Measurements from ENCODE around the gene SNX5. TPM values are rescaled to one million over a fixed set of nuclear protein-coding genes. Genes with fewer than 3 reads are reported as not detected.

SNX5 gene
- total and polyA plus RNA-seq, 9 of the 15 experiments (the other 6 are each of a cell fraction or from before 2014, with no cell fraction given) = 53.5 to 276 (median 160) TPM

- POLR2A ChIA-PET = no interaction called here
- TF ChIP-seq ZNF436 (CRISPR knock-in tag; IDR thresholded peaks at IDR 0.05) (no peak), SMAD4 (CRISPR knock-in tag; conservative IDR thresholded peaks at IDR 0.05) (0 out of 2 replicates have a peak, but pooled peaks have one; percentile 24), NONO (IDR thresholded peaks at IDR 0.05; ENCODE audit: low read depth in 2 of 2, low read length in 1 of 2) (no peak), SMC3 (conservative IDR thresholded peaks at IDR 0.05; ENCODE audit: insufficient read depth, low read depth, low read length) (peak; percentile 65), MEIS2 (IDR thresholded peaks at IDR 0.05; ENCODE audit: partially characterized antibody) (peak; percentile 13), CBX3 (IDR thresholded peaks at IDR 0.05; ENCODE audit: borderline replicate concordance in 1 of 2, low read length in 2 of 2) (peak in 1 of 2 experiments; percentile 45; a peak in 1 of 3 replicates), SREBF2 (CRISPR knock-in tag; IDR thresholded peaks at IDR 0.05) (no peak), ZNF764 (CRISPR knock-in tag; IDR thresholded peaks at IDR 0.05; ENCODE audit: low read depth) (peak; percentile 98), RAD21 (CRISPR knock-in tag; conservative IDR thresholded peaks at IDR 0.05 in 1 of 2, IDR thresholded peaks at IDR 0.05 in 1 of 2) (peak; percentile 76 to 79)
- TF ChIP-seq, protein P1, sequence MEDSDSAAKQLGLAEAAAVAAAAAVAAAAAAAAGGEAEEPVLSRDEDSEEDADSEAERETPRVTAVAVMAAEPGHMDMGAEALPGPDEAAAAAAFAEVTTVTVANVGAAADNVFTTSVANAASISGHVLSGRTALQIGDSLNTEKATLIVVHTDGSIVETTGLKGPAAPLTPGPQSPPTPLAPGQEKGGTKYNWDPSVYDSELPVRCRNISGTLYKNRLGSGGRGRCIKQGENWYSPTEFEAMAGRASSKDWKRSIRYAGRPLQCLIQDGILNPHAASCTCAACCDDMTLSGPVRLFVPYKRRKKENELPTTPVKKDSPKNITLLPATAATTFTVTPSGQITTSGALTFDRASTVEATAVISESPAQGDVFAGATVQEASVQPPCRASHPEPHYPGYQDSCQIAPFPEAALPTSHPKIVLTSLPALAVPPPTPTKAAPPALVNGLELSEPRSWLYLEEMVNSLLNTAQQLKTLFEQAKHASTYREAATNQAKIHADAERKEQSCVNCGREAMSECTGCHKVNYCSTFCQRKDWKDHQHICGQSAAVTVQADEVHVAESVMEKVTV (CRISPR knock-in tag; IDR thresholded peaks at IDR 0.05) = peak; percentile 67
- TF ChIP-seq, protein P2, sequence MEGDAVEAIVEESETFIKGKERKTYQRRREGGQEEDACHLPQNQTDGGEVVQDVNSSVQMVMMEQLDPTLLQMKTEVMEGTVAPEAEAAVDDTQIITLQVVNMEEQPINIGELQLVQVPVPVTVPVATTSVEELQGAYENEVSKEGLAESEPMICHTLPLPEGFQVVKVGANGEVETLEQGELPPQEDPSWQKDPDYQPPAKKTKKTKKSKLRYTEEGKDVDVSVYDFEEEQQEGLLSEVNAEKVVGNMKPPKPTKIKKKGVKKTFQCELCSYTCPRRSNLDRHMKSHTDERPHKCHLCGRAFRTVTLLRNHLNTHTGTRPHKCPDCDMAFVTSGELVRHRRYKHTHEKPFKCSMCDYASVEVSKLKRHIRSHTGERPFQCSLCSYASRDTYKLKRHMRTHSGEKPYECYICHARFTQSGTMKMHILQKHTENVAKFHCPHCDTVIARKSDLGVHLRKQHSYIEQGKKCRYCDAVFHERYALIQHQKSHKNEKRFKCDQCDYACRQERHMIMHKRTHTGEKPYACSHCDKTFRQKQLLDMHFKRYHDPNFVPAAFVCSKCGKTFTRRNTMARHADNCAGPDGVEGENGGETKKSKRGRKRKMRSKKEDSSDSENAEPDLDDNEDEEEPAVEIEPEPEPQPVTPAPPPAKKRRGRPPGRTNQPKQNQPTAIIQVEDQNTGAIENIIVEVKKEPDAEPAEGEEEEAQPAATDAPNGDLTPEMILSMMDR (IDR thresholded peaks at IDR 0.05 in 2 of 3, conservative IDR thresholded peaks at IDR 0.05 in 1 of 3; ENCODE audit: insufficient read depth in 2 of 3, low read depth in 1 of 3, low read length in 3 of 3) = peak; percentile 70 to 81 (median 74)
Observed at GRCh38 chr20:17898548-17898994, 70.0 kb downstream of the SNX5 start.

More at GRCh38 chr20:17898548-17898994, 70.0 kb downstream of the SNX5 start:
- Histone ChIP-seq H3K9ac (ENCODE audit: insufficient read depth in 1 of 2, low read depth in 2 of 2, low read length in 2 of 2) (no peak overlapping the region), H3K4me1 (replicated peaks in 1 of 2; ENCODE audit: control insufficient read depth in 2 of 2, insufficient read depth in 2 of 2, low read length in 2 of 2) (peaks cover 9 to 16% of the 10 kb centered on the region in 2 experiments), H3K9me3 (replicated peaks; ENCODE audit: control insufficient read depth, insufficient read depth, low read depth, low read length) (no peaks in the 10 kb centered on the region), H3K4me2 (ENCODE audit: insufficient read depth, low read length) (no peak overlapping the region), H3K27me3 (ENCODE audit: control insufficient read depth in 2 of 2, insufficient read depth in 2 of 2, low read length in 2 of 2) (0 out of 5 replicates have a peak, but pooled peaks cover 0 to 5% of the 10 kb centered on the region in 2 experiments), H3K27ac (ENCODE audit: extremely low read depth, low read depth, low read length) (no peak overlapping the region), H3K4me3 (no peak overlapping the region), H3K79me2 (ENCODE audit: control insufficient read depth, insufficient read depth, low read length) (no peaks in the 10 kb centered on the region), H3K9me1 (ENCODE audit: control insufficient read depth, insufficient read depth, low read length) (no peaks in the 10 kb centered on the region), H2AFZ (ENCODE audit: low read depth, low read length) (no peak overlapping the region), H3K36me3 (ENCODE audit: control insufficient read depth, insufficient read depth, low read length) (no peaks in the 10 kb centered on the region), H4K20me1 (replicated peaks; ENCODE audit: control insufficient read depth, insufficient read depth, low read length) (no peaks in the 10 kb centered on the region)
- ATAC-seq = peak; percentile 74
- 29% methylated on average over 7 of the region's 7 CpGs for WGBS (ENCODE audit: insufficient coverage, low coverage, missing lambda C conversion rate)
- CTCF ChIA-PET (ENCODE audit: low intra/inter-chr PET ratio) = interaction anchor here (1.3 kb wide), 2 partner anchors 40 to 244 kb away, joined by 5 to 7 read pairs; no protein-coding TSS in a partner anchor
- intact Hi-C loops (cut with micrococcal nuclease) = loop anchor here (5.0 to 10.0 kb wide), 5 partner anchors 39 to 391 kb away; partner anchors contain the start of genes BFSP1 and RRBP1
- DNase-seq (ENCODE audit: extremely low read depth in 1 of 4, low spot score in 3 of 4) = peak; percentile 46 to 62 (median 56)
- in situ Hi-C loops (cut with MboI) = no loop called here
- peak; percentile 95 for FAIRE-seq
- no TSS peak for BruUV-seq (replicated peaks)

Measured in K562 (cell line).